Embryonic facial prominence (tissue), 1 donor: Measurements from ENCODE around the gene GLRA1.
"Not testable (repeated sequence)": the region's sequence is repeated elsewhere in the genome, so short reads cannot be mapped to it uniquely, and the experiment has no call there.

Source experiments
- DNase-seq: peaks from one replicate; pipeline ENCODE4 v3.0.0-alpha.2; 2016; ENCODE audit errors: extremely low spot score

The GLRA1 gene

DNA sequence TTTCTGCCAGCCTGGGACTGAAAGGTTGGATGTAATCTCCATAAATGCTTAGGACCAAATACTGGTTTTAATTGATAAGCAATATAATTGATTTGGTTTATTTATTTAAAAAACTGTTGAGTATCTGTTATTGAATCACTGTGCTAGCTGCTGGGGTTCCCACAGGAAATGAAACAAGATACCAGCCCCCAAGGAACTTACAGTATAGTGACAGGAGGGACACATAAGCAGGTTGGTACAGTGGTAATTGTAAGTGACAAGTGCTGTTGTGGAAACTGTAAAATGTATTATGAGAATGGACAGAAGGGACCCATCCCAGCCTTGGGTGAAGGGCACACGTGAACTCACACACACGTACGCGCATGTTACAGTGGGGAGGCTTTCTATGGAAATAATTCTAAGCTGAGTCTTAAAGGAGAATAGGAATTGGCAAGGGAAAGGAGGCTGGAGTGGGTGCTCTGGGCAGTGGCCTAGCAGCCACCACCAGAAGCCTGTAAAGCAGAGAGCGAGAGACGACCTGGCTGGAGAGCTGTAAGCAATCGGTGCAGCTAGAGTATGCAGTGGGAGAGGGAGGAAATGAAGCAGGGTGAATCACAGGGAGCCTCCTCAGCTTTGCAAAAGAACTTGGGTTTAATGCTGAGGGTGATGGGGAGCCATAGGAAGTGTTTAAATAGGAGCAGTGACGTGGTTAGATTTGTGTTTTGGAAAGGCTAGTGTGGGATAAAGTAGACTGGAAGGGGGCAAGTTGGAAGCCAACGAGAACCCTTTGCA lies 39.3 kb downstream of the GLRA1 start:
- no peak for DNase-seq

GRCh38 chr5:151881621-151882225 lies 42.9 kb downstream of the GLRA1 start:
- DNase-seq, result no peak

- no peak for DNase-seq
Observed at GRCh38 chr5:151880324-151880723, 44.3 kb downstream of the GLRA1 start.

- DNase-seq, result no peak
Observed at GRCh38 chr5:151873701-151874100, 51.0 kb downstream of the GLRA1 start.

DNA sequence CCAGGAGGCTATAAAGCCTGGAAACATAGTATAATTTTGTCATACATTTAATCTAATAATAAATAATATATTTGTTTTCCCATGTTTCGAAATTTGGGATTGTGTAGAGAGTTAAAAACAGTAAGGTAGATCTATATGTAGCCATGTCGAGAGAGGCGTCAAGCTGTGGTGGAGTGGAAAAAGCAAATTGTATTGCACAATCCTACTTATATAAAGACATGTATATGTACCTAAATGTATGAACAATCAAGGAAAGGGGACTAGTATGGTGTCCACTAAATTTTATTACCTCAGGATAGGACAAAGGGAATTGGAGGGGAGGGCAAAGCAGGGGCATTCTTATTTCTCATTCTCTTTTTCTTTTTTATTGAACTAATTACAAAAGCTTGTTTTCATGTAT lies 52.0 kb downstream of the GLRA1 start:
- no peak for DNase-seq

DNA sequence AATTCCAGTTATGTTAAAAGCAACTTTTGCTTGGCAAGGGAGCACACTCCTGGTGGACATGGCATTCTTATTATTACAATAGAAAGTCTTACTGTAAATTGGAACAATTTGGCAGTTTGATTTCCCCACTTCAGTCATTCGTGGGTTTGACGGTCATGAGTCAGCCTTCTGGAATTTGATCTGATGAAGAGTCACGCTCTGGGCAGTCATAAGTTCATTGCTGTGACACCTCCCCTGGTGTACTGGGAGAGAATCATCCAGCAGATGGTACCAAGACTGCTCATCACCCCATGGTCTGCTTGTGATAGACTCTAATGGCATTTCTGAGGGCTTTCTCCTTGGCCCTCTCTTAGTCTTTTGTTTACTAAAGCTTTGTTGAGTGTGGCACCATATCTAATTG lies 53.8 kb downstream of the GLRA1 start:
- DNase-seq, result no peak

- no peak for DNase-seq
Observed at GRCh38 chr5:151870271-151870670, 54.4 kb downstream of the GLRA1 start.

DNA sequence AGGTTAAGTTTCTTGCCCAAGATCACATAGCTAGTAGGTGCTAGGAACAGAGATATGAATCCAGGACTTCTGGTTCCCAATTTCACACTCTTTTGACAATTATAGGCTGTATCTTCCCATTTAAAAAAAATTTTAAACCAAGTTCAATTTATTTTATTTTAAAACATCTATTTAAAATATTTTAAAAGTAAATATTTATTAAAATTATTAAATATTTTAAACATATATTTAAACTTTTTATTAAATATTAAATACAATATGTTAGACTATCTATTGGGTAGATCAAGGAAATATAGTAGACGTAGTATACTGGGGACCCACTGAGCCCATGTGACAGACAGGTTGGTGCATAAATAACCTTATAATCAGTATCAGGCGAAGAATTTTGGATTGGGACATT lies 54.8 kb downstream of the GLRA1 start:
- DNase-seq, result no peak

GRCh38 chr5:151868451-151868850 lies 56.2 kb downstream of the GLRA1 start:
- no peak for DNase-seq

DNA sequence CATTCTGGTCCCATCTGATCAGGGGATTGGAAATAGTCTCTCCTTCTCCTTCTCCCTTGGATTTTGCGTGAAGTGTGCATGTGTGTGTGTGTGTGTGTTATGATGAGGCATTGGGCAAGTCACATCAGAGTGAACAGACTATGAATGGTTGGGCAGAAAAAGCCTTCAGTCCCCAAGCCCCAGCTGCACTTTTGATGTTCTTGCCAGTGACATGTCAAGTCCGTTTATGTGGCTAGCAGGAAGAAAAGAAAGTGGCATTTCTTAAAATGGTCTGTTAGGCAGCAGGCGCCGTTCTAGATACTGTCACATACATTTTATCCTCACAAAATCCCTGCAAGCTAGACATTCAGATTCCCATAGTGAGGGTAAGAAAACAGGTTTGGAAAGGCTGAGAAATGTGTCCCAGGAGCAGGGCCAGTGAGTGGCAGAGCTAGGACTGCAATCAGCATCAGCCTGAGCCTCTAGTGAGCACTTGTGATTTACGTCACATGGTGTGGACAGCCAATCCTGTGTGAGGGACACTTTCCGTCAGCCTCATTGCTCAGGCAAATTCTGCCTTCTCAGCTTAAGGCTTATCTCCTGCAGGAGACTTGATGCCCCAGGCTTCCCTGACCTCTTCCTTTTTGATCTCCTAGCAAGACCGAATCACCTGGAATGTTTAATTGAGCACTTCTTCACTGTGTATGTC lies 60.4 kb downstream of the GLRA1 start:
- DNase-seq, result no peak

GRCh38 chr5:151863566-151863965 lies 61.1 kb downstream of the GLRA1 start:
- no peak for DNase-seq

DNA sequence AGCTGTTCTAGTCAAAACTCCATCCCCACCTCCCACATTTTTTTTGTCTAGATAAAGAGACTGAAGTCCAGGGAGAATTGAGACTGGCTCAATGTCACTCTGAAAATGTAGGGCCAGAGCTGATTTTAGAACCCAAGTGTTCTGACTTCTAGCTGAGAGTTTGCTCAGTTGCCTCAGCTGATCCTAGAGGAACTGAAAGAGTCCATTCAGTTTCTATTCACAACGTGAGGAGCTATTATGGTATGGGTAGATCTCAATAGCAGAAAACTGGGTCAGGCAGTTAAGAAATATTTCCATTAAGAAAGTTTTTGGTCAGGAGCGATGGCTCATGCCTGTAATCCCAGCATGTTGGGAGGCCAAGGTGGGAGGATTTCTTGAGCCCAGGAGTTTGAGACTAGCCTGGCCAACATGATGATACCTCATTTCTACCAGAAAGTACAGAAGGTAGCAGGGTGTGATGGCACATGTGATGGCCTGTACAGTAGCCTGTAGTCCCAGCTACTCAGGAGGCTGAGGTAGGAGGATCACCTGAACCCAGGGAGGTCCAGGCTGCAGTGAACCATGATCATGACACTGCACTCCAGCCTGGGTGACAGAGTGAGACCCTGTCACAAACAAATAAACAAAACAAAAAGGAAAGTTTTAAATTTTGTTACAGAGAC lies 61.7 kb downstream of the GLRA1 start:
- DNase-seq, result no peak

DNA sequence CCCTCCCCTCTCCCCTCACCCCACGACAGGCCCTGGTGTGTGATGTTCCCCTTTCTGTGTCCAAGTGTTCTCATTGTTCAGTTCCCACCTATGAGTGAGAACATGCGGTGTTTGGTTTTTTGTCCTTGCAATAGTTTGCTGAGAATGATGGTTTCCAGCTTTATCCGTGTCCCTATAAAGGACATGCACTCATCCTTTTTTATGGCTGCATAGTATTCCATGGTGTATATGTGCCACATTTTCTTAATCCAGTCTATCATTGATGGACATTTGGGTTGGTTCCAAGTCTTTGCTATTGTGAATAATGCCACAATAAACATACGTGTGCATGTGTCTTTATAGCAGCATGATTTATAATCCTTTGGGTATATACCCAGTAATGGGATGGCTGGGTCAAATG lies 63.8 kb downstream of the GLRA1 start:
- not testable (repeated sequence) for DNase-seq

- DNase-seq, result no peak
Observed at GRCh38 chr5:151856861-151857260, 67.8 kb downstream of the GLRA1 start.

DNA sequence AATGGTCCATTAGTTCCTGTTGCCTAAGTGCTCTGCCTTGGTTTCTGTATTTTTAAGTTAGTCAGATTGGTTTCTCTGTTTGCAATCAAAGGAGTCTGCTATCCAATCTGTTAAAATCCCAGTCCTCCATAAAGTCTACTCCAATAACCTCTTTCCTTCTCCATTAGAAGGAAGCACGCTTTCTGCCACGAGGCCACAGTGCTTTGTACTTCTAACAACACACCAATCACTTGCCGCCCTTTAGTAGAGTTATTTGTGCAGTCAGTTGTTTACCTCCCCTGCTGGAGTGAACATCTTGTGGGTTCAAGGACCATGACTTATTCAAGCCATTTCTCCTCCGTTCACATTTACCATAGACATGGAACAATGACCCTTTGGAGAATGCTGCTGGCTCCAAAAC lies 69.0 kb downstream of the GLRA1 start:
- no peak for DNase-seq

DNA sequence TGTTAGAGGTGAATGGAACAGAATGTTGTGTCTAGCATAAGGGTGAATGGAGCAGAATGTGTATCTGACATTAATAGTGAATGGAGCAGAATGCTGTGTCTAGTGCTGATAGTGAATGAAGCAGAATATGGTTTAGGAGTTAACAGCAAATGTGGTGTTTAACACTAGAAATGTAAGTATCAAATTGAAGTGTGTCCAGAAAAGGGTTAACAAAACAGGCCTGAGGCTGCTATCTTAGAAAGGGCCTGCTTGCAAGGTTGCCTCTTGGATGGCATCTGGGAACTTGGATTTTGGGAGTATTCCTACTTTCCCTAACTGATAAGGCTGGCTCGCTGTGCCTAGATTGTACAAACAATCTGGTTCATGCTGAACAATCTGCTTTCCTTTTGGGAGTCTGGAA lies 76.8 kb downstream of the GLRA1 start:
- no peak for DNase-seq

DNA sequence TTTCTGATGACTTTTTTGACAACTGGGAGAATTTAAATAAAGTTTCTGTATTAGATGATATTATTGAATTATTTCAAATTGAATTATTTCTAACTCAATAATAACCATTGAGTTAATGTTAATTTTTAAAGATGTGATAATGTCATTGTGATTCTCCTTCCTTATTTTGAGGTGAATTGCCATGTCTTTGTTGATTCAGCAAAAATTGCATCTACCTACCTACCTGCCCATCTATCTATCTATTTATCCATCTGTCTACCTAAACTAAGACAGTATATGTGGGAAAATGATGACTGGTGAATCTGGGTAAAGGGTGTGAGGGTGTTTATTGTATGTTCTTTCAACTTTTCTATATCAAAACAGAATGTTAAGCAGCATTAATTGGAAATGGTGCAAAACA lies 77.9 kb downstream of the GLRA1 start:
- no peak for DNase-seq

DNA sequence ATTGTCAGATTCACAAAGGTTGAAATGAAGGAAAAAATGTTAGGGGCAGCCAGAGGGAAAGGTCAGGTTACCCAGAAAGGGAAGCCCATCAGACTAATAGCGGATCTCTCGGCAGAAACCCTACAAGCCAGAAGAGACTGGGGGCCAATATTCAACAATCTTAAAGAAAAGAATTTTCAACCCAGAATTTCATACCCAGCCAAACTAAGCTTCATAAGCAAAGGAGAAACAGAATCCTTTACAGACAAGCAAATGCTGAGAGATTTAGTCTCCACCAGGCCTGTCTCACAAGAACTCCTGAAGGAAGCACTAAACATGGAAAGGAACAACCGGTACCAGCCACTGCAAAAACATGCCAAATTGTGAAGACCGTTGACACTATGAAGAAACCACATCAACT lies 91.8 kb downstream of the GLRA1 start:
- DNase-seq, result not testable (repeated sequence)

DNA sequence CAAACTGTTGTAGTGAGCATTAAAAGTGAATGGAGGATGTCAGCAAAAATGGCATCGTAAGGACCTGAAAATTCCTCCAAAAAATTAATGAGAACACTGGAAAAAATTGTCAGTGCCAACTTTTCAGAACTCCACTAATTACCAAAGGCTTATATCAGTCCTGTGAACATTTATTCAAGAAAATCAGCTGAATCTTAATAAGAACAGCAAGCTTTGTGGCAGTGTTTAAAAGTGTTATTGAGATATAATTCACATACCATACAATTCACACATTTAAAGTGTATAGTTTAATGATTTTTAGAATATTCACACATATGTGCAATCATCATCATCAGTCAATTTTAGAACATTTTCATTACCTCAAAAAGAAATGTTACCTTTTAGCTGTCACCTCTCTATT lies 95.3 kb downstream of the GLRA1 start:
- DNase-seq, result no peak

- DNase-seq, result peak; percentile 83
Observed at GRCh38 chr5:151825445-151825844, 99.2 kb downstream of the GLRA1 start.

DNA sequence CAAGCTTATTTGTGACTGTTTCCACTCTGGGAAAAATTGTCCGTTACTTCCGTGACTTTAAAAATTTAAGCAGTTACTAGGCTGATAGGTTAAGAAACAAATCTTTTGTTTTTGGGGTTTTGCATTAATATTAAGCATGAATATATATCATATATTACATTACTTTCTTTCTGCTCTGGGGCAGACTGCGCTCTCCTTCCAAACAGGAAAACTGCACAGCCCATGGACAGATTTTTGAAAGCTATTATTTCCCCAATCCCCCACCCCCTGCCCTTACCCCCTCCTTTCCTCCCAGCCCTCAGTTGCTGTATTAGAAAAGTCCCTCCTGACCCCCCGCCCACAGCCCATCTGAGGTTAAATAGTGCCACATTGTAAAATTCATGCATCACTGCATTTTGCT lies 102.5 kb downstream of the GLRA1 start:
- no peak for DNase-seq

DNA sequence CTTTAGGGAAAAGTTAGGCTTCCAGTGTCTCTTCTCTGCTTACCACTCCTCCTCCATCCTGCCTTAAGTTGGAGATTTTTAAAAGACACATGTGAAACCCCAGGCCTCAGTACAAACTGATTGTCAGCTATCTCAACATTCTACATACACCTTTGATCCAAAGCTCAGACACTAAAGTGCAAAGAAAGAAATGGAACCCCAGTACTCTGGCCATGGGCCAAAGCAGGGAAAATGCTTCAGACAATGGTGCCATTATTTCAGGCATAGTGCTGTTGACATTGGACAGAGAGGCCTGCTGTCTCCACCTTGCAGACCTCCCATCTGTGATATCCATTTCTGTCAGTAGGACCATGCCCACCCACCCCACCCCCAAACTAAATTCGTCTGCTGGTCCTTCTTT lies 103.7 kb downstream of the GLRA1 start:
- no peak for DNase-seq

DNA sequence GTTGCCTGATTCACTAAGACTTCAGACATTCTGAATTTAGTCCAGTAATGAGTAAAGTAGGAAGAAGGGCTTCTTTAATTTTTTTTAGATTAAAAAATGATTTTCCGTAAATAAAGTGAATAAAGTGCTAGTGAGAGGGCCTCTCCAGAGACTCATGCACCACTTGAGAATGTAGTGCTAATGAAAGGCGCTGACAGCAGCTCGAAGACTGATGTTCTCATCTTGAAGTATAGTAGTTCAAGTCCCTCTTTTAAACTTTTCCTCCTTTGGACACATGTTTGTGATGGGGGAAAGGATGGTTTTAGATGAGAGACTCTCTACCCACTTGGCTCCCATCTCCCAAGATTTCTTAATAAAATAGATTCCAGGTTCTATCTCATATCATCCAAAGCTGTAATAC lies 104.4 kb downstream of the GLRA1 start:
- DNase-seq, result no peak
